Glomerular visceral epithelial cell (primary cell): ENCODE measurements around the gene AFDN.

ENCODE experiments used
- DNase-seq: peaks from one replicate; pipeline ENCODE4 v3.0.0-alpha.2; 2016; ENCODE audit errors: extremely low spot score

AFDN gene

GRCh38 chr6:167826896-167827582 is at the start of gene AFDN:
AFDN (plus strand) TSS chr6:167826911; CDS start chr6:167827133, 222 bp downstream.
- no peak for DNase-seq

GRCh38 chr6:167778497-167779128 is 48.1 kb upstream of the AFDN start:
- no peak for DNase-seq

GRCh38 chr6:167779129-167779992 is 47.4 kb upstream of the AFDN start:
- no peak for DNase-seq

GRCh38 chr6:167779993-167780655 is 46.6 kb upstream of the AFDN start:
- DNase-seq = no peak

- no peak for DNase-seq
Observed at GRCh38 chr6:167781066-167781767, 45.5 kb upstream of the AFDN start.

GRCh38 chr6:167781868-167782267 is 44.8 kb upstream of the AFDN start:
- DNase-seq = no peak

GRCh38 chr6:167782698-167783517 is 43.8 kb upstream of the AFDN start:
- no peak for DNase-seq

- DNase-seq = no peak
Observed at GRCh38 chr6:167786853-167787675, 39.6 kb upstream of the AFDN start.

GRCh38 chr6:167787896-167788562 is 38.7 kb upstream of the AFDN start:
- DNase-seq = no peak

GRCh38 chr6:167788563-167788903 is 38.2 kb upstream of the AFDN start:
- no peak for DNase-seq

GRCh38 chr6:167789358-167789757 is 37.4 kb upstream of the AFDN start:
- no peak for DNase-seq

GRCh38 chr6:167791091-167791779 is 35.5 kb upstream of the AFDN start:
- DNase-seq = no peak

- DNase-seq = no peak
Observed at GRCh38 chr6:167791780-167792478, 34.8 kb upstream of the AFDN start.

GRCh38 chr6:167793421-167793820 is 33.3 kb upstream of the AFDN start:
- DNase-seq = no peak

GRCh38 chr6:167794161-167795157 is 32.3 kb upstream of the AFDN start:
- DNase-seq = no peak

GRCh38 chr6:167795321-167795811 is 31.3 kb upstream of the AFDN start:
- no peak for DNase-seq

GRCh38 chr6:167795874-167796191 is 30.9 kb upstream of the AFDN start:
- DNase-seq = no peak
